H1 (cell line): ENCODE data around the gene SLC15A4. TPM values are rescaled to one million over a fixed set of nuclear protein-coding genes. Genes with fewer than 3 reads are reported as not detected.
"Not testable (repeated sequence)": the region's sequence is repeated elsewhere in the genome, so short reads cannot be mapped to it uniquely, and the experiment has no call there.

Source experiments
- CTCF ChIA-PET: fragments of 300-600 bp; sonication (Branson Sonifier 250); formaldehyde crosslinking; loops from one replicate; lab custom pipeline; 2021; ENCODE audit not compliant: partially characterized antibody; lab: Charles Lee
- POLR2A ChIA-PET: fragments of 300-600 bp; sonication (Branson Sonifier 250); formaldehyde crosslinking; loops from one replicate; lab custom pipeline; 2021; ENCODE audit warnings: inconsistent platforms; ENCODE audit not compliant: partially characterized antibody; lab: Charles Lee
- DNase-seq, 2 experiments: peaks; one replicate each; pipeline versions ENCODE4 v3.0.0 to v3.0.0-alpha.2; 2010 to 2022; ENCODE audit warnings: low spot score in 2 of 2, low read depth in 1 of 2, mixed read lengths in 1 of 2
- FAIRE-seq: peaks from 2 replicates; lab custom pipeline; 2011; peaks lifted over from hg19 to GRCh38; lab: Jason Lieb, UNC
- H2AFZ ChIP-seq: 2 replicates; pipeline ENCODE4 v1.8.1; 2012; ENCODE audit warnings: low read length, inconsistent platforms
- H2AK5ac ChIP-seq: 2 replicates; pipeline ENCODE4 v1.6.1; 2013; ENCODE audit warnings: low read depth, low read length
- H2BK120ac ChIP-seq: replicated peaks from 2 replicates; pipeline ENCODE3; 2013; ENCODE audit warnings: low read depth, low read length, inconsistent platforms
- H2BK12ac ChIP-seq: 2 replicates; pipeline ENCODE4 v1.6.1; 2013; ENCODE audit warnings: low read depth, low read length
- H2BK15ac ChIP-seq: 2 replicates; pipeline ENCODE4 v1.6.1; 2013; ENCODE audit warnings: low read length
- H2BK20ac ChIP-seq: 2 replicates; pipeline ENCODE4 v1.6.1; 2013; ENCODE audit warnings: low read length
- H2BK5ac ChIP-seq: 2 replicates; pipeline ENCODE4 v1.6.1; 2013; ENCODE audit warnings: low read depth, low read length
- H3K14ac ChIP-seq: 2 replicates; pipeline ENCODE4 v1.6.1; 2013; ENCODE audit warnings: inconsistent platforms; ENCODE audit not compliant: insufficient read length
- H3K18ac ChIP-seq: 2 replicates; pipeline ENCODE4 v1.6.1; 2013; ENCODE audit warnings: low read length; ENCODE audit errors: extremely low read depth
- H3K23ac ChIP-seq: 2 replicates; pipeline ENCODE4 v1.6.1; 2013; ENCODE audit warnings: inconsistent platforms; ENCODE audit not compliant: insufficient read length
- H3K23me2 ChIP-seq: 2 replicates; pipeline ENCODE4 v1.6.1; 2013; ENCODE audit warnings: low read depth, low read length
- H3K27ac ChIP-seq: 2 replicates; pipeline ENCODE4 v1.6.1; 2011; ENCODE audit warnings: low read depth, low read length, inconsistent platforms
- H3K27me3 ChIP-seq, 4 experiments: replicated peaks in 1 of 4; 1 replicate in 1 of 4; 2 replicates in 3 of 4; pipeline versions ENCODE4 v1.6.1 to v1.8.1; 2011 to 2013; ENCODE audit warnings: low read length in 3 of 4, mild to moderate bottlenecking in 3 of 4, inconsistent platforms in 2 of 4, mixed read lengths in 2 of 4, moderate library complexity in 1 of 4; ENCODE audit not compliant: control insufficient read depth in 3 of 4, insufficient read depth in 3 of 4; ENCODE audit errors: extremely low read depth in 1 of 4
- H3K36me3 ChIP-seq, 4 experiments: 2 replicates each; pipeline versions ENCODE4 v1.6.1 to v1.8.1; 2011 to 2013; ENCODE audit warnings: mild to moderate bottlenecking in 4 of 4, low read length in 3 of 4, moderate library complexity in 2 of 4, control low read depth in 1 of 4, inconsistent platforms in 1 of 4; ENCODE audit not compliant: insufficient read depth in 4 of 4, control insufficient read depth in 2 of 4
- H3K4ac ChIP-seq: replicated peaks from 2 replicates; pipeline ENCODE3; 2013; ENCODE audit warnings: low read length, low read depth, mixed read lengths, inconsistent platforms; ENCODE audit not compliant: insufficient read length
- H3K4me1 ChIP-seq, 4 experiments: replicated peaks in 1 of 4; 1 replicate in 1 of 4; 2 replicates in 3 of 4; pipeline versions ENCODE4 v1.6.1 to v1.8.1; 2011 to 2013; ENCODE audit warnings: low read length in 3 of 4, inconsistent platforms in 2 of 4, mixed read lengths in 1 of 4; ENCODE audit not compliant: insufficient read depth in 4 of 4, control insufficient read depth in 3 of 4
- H3K4me2 ChIP-seq, 2 experiments: 2 replicates each; pipeline versions ENCODE4 v1.6.1 to v1.8.1; 2011 to 2013; ENCODE audit warnings: low read depth in 2 of 2, low read length in 2 of 2, control low read depth in 1 of 2, inconsistent platforms in 1 of 2, mild to moderate bottlenecking in 1 of 2; ENCODE audit not compliant: insufficient read depth in 1 of 2
- H3K4me3 ChIP-seq, 4 experiments: fragments of 200-600, 300-600 bp in 1 of 4; sonication (generic), shearing (Covaris generic), sonication (Bioruptor Twin) in 1 of 4; 2 replicates each; pipeline versions ENCODE4 v1.5.1 to v1.8.1; 2011 to 2016; ENCODE audit warnings: low read length in 4 of 4, low read depth in 3 of 4, control low read depth in 2 of 4, inconsistent platforms in 2 of 4, mild to moderate bottlenecking in 2 of 4, mixed read lengths in 1 of 4, moderate library complexity in 1 of 4; ENCODE audit not compliant: insufficient read depth in 2 of 4; ENCODE audit errors: extremely low read depth in 1 of 4
- H3K56ac ChIP-seq: replicated peaks from 2 replicates; pipeline ENCODE3; 2013; ENCODE audit warnings: low read depth, mild to moderate bottlenecking, mixed read lengths, low read length, inconsistent platforms; ENCODE audit not compliant: insufficient read length
- H3K79me1 ChIP-seq: 2 replicates; pipeline ENCODE4 v1.6.1; 2013; ENCODE audit warnings: low read depth, low read length, control low read depth
- H3K79me2 ChIP-seq, 2 experiments: 2 replicates each; pipeline versions ENCODE4 v1.6.1 to v1.8.1; 2012 to 2013; ENCODE audit warnings: low read length in 2 of 2, mild to moderate bottlenecking in 2 of 2, inconsistent platforms in 1 of 2; ENCODE audit not compliant: insufficient read depth in 2 of 2, control insufficient read depth in 1 of 2
- H3K9ac ChIP-seq, 4 experiments: replicated peaks in 1 of 4; 1 replicate in 1 of 4; 2 replicates in 3 of 4; pipeline versions ENCODE4 v1.6.1 to v1.8.1; 2011 to 2013; ENCODE audit warnings: low read depth in 3 of 4, low read length in 3 of 4, control low read depth in 2 of 4, mild to moderate bottlenecking in 2 of 4, moderate library complexity in 2 of 4, inconsistent platforms in 1 of 4; ENCODE audit errors: extremely low read depth in 1 of 4
- H3K9me3 ChIP-seq, 2 experiments: 2 replicates each; pipeline versions ENCODE4 v1.6.1 to v1.8.1; 2012 to 2013; ENCODE audit warnings: mild to moderate bottlenecking in 2 of 2, moderate library complexity in 2 of 2, control low read depth in 1 of 2, inconsistent platforms in 1 of 2, low read depth in 1 of 2, low read length in 1 of 2, mixed read lengths in 1 of 2; ENCODE audit not compliant: insufficient read depth in 2 of 2
- H4K20me1 ChIP-seq, 2 experiments: replicated peaks in 1 of 2; 2 replicates each; pipeline versions ENCODE3 to v1.8.1; 2011 to 2013; ENCODE audit warnings: inconsistent platforms in 2 of 2, low read length in 2 of 2, mild to moderate bottlenecking in 1 of 2; ENCODE audit not compliant: insufficient read depth in 2 of 2, control insufficient read depth in 1 of 2
- H4K5ac ChIP-seq: 2 replicates; pipeline ENCODE4 v1.6.1; 2013; ENCODE audit warnings: low read length, low read depth, mixed read lengths, inconsistent platforms; ENCODE audit not compliant: insufficient read length
- H4K8ac ChIP-seq: 2 replicates; pipeline ENCODE4 v1.8.0; 2013; ENCODE audit warnings: mild to moderate bottlenecking, moderate library complexity, low read length, inconsistent platforms; ENCODE audit not compliant: insufficient read depth; ENCODE audit errors: extremely low read depth
- H4K91ac ChIP-seq: replicated peaks from 2 replicates; pipeline ENCODE3; 2013; ENCODE audit warnings: low read length, mixed read lengths, inconsistent platforms; ENCODE audit not compliant: insufficient read length
- WGBS, 2 experiments: shearing (Covaris generic) in 1 of 2; methylation state at CpG; one replicate each; pipeline versions ENCODE4 v1.1.6 to v1.1.7; 2013 to 2015; ENCODE audit warnings: low lambda C conversion rate in 2 of 2, mixed read lengths in 2 of 2, inconsistent platforms in 1 of 2, low coverage in 1 of 2, missing lambda C conversion rate in 1 of 2; ENCODE audit not compliant: insufficient replicate concordance in 2 of 2, insufficient coverage in 1 of 2, insufficient read length in 1 of 2; ENCODE audit errors: extremely low coverage in 1 of 2, missing lambda C conversion rate in 1 of 2; 5-methylcytosine and 5-hydroxymethylcytosine counted together
- polyA plus RNA-seq, 7 experiments: library from polyadenylated mRNA; depleted of rRNA in 3 of 7; stranded (reverse) in 5 of 7; unstranded in 2 of 7; fragments of >200 nt in 5 of 7; fragments of 200-250 nt in 2 of 7; gene quantifications; 1 replicate in 5 of 7; 2 replicates in 1 of 7; 4 replicates in 1 of 7; pipeline versions ENCODE4 v1.2.1 to v1.2.3, GENCODE V29; 2011 to 2013; ENCODE audit warnings: missing spikeins in 2 of 7, mixed read lengths in 2 of 7
- total RNA-seq: library from RNA; stranded (reverse); fragmentation: NEBNext Ultra II Directional; extraction: Animal tissue kit (Norgen Biotek cat#: 25700); gene quantifications from 2 replicates; pipeline ENCODE4 v1.2.1, GENCODE V29; 2021

Gene SLC15A4
- total and polyA plus RNA-seq, 2 of the 8 experiments (the other 6 are each of a cell fraction or from before 2014, with no cell fraction given) = 22.7 to 26.6 TPM

DNA sequence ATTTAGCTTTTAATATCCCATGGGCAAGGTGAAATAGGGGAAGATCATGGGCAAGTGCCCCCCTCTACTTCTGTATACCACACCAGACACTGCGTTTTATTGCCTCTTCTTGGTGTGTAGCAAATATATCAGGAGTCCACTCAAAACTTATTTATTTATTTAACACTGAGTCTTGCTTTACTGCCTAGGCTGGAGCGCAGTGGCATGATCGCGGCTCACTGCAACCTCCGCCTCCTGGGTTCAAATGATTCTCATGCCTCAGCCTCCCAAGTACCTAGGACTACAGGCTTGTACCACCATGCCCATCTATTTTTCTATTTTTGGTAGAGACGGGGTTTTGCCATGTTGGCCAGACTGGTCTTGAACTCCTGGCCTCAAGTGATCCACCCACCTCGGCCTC, 27.7 kb upstream of the SLC15A4 start:
- POLR2A ChIA-PET = interaction anchor here (0.8 to 1.6 kb wide), 3 partner anchors 26 to 32 kb away, joined by 3 to 4 read pairs (median 4); partner anchors contain the start of gene SLC15A4
- not testable (repeated sequence) for H3K79me2 ChIP-seq, H2BK15ac ChIP-seq

More for the DNA sequence above, 27.7 kb upstream of the SLC15A4 start:
- WGBS, 2 experiments = 90% methylated on average over 7 of the region's 7 CpGs; no CpG with 5 or more reads in 1 of the 2 experiments
- not testable (repeated sequence) for H3K36me3 ChIP-seq, H3K4ac ChIP-seq, H2AK5ac ChIP-seq, H3K56ac ChIP-seq, H3K9me3 ChIP-seq, H2BK12ac ChIP-seq, H3K18ac ChIP-seq, H4K91ac ChIP-seq, H3K79me1 ChIP-seq, H3K27ac ChIP-seq, H3K4me1 ChIP-seq, H3K4me3 ChIP-seq, H4K8ac ChIP-seq, H3K23ac ChIP-seq, H4K5ac ChIP-seq, H2BK120ac ChIP-seq, DNase-seq, H2AFZ ChIP-seq, H3K14ac ChIP-seq, H3K4me2 ChIP-seq, FAIRE-seq, H2BK5ac ChIP-seq, H2BK20ac ChIP-seq, H3K9ac ChIP-seq, H4K20me1 ChIP-seq
- Histone ChIP-seq H3K23me2 (peaks cover 10% of the 10 kb centered on the region; the same call in 1 of the 2 replicates), H3K27me3 (peaks cover 0 to 27% (median 16%) of the 10 kb centered on the region in 4 experiments; a peak in 6 of 7 replicates)
- CTCF ChIA-PET = interaction anchor here (0.9 kb wide), 1 partner anchor 52 kb away, joined by 3 read pairs; no protein-coding TSS in a partner anchor
